BLaER1 (cell line): Measurements from ENCODE around the gene HLA-DRB5.
"Not testable (repeated sequence)": the region's sequence is repeated elsewhere in the genome, so short reads cannot be mapped to it uniquely, and the experiment has no call there.

Source experiments
- H3K27ac ChIP-seq: shearing (Covaris generic); formaldehyde crosslinking; 2 replicates; pipeline ENCODE4 v1.8.1; 2022
- H3K27me3 ChIP-seq: shearing (Covaris generic); formaldehyde crosslinking; 2 replicates; pipeline ENCODE4 v1.8.1; 2022
- H3K36me3 ChIP-seq: shearing (Covaris generic); formaldehyde crosslinking; 2 replicates; pipeline ENCODE4 v1.8.1; 2022
- H3K4me1 ChIP-seq: shearing (Covaris generic); formaldehyde crosslinking; 2 replicates; pipeline ENCODE4 v1.8.1; 2022
- H3K4me2 ChIP-seq: shearing (Covaris generic); formaldehyde crosslinking; 2 replicates; pipeline ENCODE4 v1.8.1; 2022
- H3K4me3 ChIP-seq: shearing (Covaris generic); formaldehyde crosslinking; 2 replicates; pipeline ENCODE4 v1.8.1; 2022
- H3K9ac ChIP-seq: shearing (Covaris generic); formaldehyde crosslinking; 2 replicates; pipeline ENCODE4 v1.8.1; 2022
- H3K9me3 ChIP-seq: shearing (Covaris generic); formaldehyde crosslinking; 2 replicates; pipeline ENCODE4 v1.8.1; 2022
- H4K20me1 ChIP-seq: shearing (Covaris generic); formaldehyde crosslinking; 2 replicates; pipeline ENCODE4 v1.8.1; 2022
- Cebpa-rat ChIP-seq: shearing (Covaris generic); IDR thresholded peaks from 2 replicates; pipeline ENCODE4 v1.8.1; 2022

HLA-DRB5 gene

DNA sequence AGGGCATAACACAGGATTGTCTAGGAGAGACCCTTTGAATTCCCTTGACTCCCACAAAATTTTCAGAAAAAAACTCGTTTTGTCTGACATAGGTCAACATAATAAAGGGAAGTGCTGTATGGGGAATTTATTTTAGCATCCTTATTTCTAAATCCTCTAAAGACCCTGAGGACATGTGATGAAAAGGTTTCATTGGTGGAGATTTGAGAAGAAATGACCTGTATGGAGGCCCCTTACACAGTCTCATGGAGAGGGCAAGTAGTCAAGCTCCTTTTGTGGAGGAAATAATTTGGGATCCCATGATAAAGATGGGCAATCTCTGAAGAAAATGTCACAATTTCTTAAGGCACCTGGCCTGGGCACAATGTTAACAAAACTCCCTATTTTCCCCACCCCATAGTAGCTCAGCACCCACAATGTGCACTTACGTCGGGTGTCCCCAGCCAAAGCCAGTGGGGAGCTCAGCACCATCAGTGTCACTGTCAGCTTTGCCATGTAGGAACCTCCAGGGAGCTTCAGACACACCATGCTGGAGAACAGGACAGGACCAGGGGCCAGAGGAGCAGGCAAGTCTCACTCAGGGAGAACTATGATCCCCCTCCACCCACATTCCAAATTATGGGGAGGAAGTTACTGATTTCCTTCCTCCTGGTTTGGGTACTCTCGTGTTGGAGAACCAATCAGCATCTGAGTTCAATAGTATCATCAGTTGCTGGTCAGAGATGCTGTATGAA lies at the start of gene HLA-DRB5:
HLA-DRB5 (minus strand) TSS at position 591 of the 734 bp plus-strand sequence; CDS start at position 528, 63 bp downstream.
- Histone ChIP-seq H4K20me1 (no peaks in the 10 kb centered on the region), H3K4me3 (0 out of 2 replicates have a peak within 1 kb of the TSS, but pooled peaks have one; percentile 45), H3K27ac (peak within 1 kb of the TSS; percentile 51; the same call in 1 of the 2 replicates), H3K9ac (no peak within 1 kb of the TSS), H3K36me3 (no peaks in the 10 kb centered on the region), H3K4me1 (peaks cover 5% of the 10 kb centered on the region; the same call in 1 of the 2 replicates), H3K4me2 (peak within 1 kb of the TSS; percentile 39), H3K27me3 (no peaks in the 10 kb centered on the region), H3K9me3 (no peaks in the 10 kb centered on the region)
- no peak for TF ChIP-seq Cebpa-rat

DNA sequence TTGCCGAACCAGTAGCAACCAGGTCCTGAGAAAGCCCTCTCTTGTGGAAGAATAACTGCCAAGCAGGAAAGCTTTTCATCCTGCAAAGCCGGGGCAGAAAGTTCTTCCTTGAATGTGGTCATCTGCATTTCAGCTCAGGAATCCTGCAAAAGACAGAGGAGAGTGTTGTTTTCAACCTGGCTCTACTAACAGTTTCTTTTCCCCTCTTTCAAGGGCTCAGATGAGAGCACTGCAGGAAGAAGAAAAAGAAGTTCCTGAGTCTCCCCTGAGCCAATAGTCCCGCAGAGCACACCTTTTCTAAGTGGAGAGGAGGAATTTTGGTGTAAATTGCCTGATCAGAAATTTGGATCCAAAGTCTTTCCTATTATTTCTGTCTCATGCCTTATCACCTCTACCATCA lies 48.9 kb upstream of the HLA-DRB5 start:
- no peaks in the 10 kb centered on the region for H4K20me1 ChIP-seq
- TF ChIP-seq Cebpa-rat = no peak
- H3K9ac ChIP-seq = no peak overlapping the region

DNA sequence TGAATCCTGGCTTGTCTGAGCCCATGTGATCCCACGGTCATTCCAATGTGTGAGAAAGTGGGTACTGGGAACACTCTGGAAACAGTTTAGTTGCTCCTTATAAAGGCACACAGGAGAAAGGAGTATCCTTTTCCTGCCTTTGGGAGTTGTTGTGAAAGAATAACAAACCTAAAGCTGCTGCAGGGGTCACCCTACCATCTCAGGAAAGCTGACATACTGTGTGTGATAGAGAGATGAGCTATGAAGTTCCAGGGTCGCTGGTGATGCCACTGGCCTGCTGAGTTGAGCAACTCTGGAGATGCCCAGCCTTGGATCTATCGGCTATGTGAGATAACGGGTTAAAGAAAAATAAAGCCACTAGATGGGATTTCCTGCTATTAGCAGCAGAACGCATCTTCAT lies 47.4 kb upstream of the HLA-DRB5 start:
- not testable (repeated sequence) for H3K9ac ChIP-seq, H3K36me3 ChIP-seq, H3K27me3 ChIP-seq, H3K27ac ChIP-seq, H3K4me3 ChIP-seq, H3K9me3 ChIP-seq, H4K20me1 ChIP-seq, H3K4me1 ChIP-seq, H3K4me2 ChIP-seq

More for the DNA sequence above, 48.9 kb upstream of the HLA-DRB5 start:
- no peaks in the 10 kb centered on the region for H3K36me3 ChIP-seq
- H3K4me1 ChIP-seq = no peaks in the 10 kb centered on the region
- H3K27me3 ChIP-seq = no peaks in the 10 kb centered on the region
- H3K9me3 ChIP-seq = no peaks in the 10 kb centered on the region
- no peak overlapping the region for H3K4me2 ChIP-seq
- no peak overlapping the region for H3K4me3 ChIP-seq
- no peak overlapping the region for H3K27ac ChIP-seq

DNA sequence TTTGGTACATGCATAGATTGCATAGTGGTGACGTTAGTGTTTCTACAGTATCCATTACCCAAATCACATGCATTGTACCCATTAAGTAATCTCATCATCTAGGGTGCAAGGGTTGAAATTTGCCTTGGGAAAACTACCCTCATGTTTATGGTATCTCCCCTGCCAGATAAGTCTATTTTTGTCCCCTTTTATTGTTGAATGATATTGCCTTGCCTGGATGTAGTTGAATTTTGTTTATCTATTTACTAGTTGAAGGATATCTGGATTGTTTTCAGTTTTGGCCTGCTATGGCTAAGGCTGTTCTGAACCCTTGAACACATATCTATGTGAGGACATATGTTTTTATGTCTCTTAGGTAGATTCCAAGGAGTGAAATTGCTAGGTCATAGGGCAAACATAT lies 46.2 kb upstream of the HLA-DRB5 start:
- no peak overlapping the region for H3K27ac ChIP-seq
- no peaks in the 10 kb centered on the region for H3K4me1 ChIP-seq
- H3K36me3 ChIP-seq = no peaks in the 10 kb centered on the region
- no peaks in the 10 kb centered on the region for H3K27me3 ChIP-seq
- no peak overlapping the region for H3K4me3 ChIP-seq
- H3K9ac ChIP-seq = no peak overlapping the region
- H3K9me3 ChIP-seq = no peaks in the 10 kb centered on the region
- no peak for TF ChIP-seq Cebpa-rat
- no peaks in the 10 kb centered on the region for H4K20me1 ChIP-seq
- H3K4me2 ChIP-seq = no peak overlapping the region

DNA sequence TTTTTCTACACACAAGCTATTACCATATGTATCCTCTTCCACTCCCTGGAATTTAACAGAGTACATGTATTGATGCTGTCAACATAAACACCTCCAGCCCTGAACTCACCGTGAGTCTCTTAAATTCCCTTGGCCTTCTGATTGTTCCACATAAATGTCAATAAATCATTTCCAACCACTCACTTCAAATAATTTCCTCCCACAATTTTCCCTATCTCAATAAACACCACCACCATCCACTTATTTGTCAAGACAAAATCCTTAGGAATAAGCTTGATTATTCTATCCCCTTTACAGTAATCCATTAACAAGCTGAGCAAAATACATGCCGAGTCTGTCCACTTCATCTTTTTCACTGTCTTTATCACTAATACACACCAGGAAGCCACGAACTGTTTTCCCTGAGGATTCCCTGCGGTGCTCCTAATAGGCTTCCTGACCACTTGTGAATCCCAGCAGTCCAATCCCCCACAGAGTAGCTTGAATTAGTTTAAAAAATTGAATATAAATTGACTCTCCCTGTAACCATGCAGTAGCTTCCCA lies 40.3 kb upstream of the HLA-DRB5 start:
- TF ChIP-seq Cebpa-rat = no peak
- no peaks in the 10 kb centered on the region for H4K20me1 ChIP-seq

DNA sequence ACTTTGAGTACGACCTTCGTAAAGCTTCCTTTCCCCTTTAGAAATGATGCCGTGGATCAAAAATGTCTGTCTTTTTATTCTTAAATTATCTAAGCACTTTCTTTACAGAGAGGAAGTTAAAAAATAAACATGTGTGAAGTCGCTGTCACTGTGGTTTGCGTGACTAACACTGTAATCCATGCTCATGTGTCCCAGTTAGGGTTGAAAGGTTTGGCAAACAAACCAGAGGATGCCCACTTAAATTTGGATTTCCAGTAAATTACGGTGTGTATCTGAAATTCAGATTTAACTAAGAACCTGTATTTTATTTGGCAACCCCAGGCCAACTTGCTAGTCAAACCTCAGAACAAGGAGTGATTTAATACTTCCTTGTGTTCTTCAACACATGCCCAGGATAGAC lies 38.5 kb upstream of the HLA-DRB5 start:
- Histone ChIP-seq H3K4me2 (no peak overlapping the region), H3K4me1 (no peaks in the 10 kb centered on the region), H3K9me3 (no peaks in the 10 kb centered on the region), H3K27me3 (no peaks in the 10 kb centered on the region), H4K20me1 (no peaks in the 10 kb centered on the region), H3K27ac (no peak overlapping the region), H3K9ac (no peak overlapping the region), H3K4me3 (no peak overlapping the region), H3K36me3 (no peaks in the 10 kb centered on the region)
- TF ChIP-seq Cebpa-rat = no peak

More for the DNA sequence above, 40.3 kb upstream of the HLA-DRB5 start:
- no peaks in the 10 kb centered on the region for H3K36me3 ChIP-seq
- H3K4me1 ChIP-seq = no peaks in the 10 kb centered on the region
- H3K9ac ChIP-seq = no peak overlapping the region
- no peak overlapping the region for H3K4me2 ChIP-seq
- no peaks in the 10 kb centered on the region for H3K27me3 ChIP-seq
- H3K9me3 ChIP-seq = no peaks in the 10 kb centered on the region
- no peak overlapping the region for H3K27ac ChIP-seq
- H3K4me3 ChIP-seq = no peak overlapping the region

DNA sequence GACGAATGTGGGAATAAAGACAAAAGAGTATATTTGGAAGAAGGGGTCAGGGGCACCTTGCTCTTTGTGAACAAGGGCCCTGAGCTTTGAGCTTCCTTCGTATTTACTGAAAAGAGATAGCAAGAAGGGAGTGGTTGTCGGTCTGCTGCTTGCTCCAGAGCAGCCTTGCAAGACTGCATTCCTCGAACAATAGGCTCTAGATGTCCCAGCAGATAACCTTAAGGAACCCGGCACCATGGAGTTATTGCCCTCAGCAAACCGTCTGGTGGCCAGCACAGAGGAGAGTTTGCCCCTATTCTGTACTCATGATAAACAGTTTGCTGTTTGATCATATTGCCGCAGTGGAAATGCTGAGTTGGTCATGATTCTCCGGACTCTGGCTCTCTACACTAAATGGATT lies 36.9 kb upstream of the HLA-DRB5 start:
- Histone ChIP-seq H3K9me3 (no peaks in the 10 kb centered on the region), H3K4me1 (no peaks in the 10 kb centered on the region), H3K36me3 (no peaks in the 10 kb centered on the region), H3K4me2 (no peak overlapping the region), H4K20me1 (no peaks in the 10 kb centered on the region), H3K9ac (no peak overlapping the region), H3K27me3 (no peaks in the 10 kb centered on the region), H3K27ac (no peak overlapping the region), H3K4me3 (no peak overlapping the region)
- TF ChIP-seq Cebpa-rat = no peak

DNA sequence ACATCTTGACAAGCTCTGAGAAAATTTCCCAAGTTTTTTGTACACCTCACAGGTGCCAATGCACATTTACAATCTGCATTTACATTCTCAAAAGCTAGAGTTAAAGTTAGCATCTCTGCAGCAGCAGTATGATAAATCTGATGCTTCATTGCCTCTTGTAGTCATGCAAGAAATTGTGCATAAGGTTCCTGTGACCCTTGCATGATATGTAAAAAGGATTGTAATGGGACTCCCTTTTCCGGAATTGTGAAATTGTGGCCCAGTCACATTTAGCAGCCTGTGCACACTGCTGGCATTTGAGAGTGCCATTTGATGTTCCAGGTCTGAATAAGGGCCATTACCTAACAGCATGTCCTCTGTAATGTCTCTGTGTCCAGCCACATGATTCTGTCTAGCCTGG lies 35.4 kb upstream of the HLA-DRB5 start:
- H3K4me1 ChIP-seq = no peaks in the 10 kb centered on the region

DNA sequence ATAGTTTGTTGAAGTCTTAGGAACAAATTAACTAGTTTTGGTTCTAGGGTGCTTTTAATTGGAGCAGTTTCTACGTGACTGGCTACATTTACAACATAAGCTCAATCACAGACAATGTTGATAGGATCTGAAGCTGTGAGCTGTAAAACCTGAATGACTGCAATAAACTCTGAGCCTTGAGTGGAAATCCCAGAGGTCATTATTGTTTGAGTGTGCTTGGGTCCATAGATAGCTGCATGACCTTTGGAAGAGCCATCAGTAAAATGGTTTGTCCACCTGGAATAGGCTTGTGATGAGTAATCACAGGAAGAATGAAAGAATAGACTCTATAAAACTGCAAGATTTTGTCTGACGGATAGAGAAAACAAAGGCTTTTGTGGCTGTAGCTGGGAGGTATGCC lies 32.9 kb upstream of the HLA-DRB5 start:
- TF ChIP-seq Cebpa-rat = no peak
- Histone ChIP-seq H3K27me3 (no peaks in the 10 kb centered on the region), H3K4me1 (no peaks in the 10 kb centered on the region), H3K36me3 (no peaks in the 10 kb centered on the region), H3K4me2 (no peak overlapping the region), H3K9ac (no peak overlapping the region), H4K20me1 (no peaks in the 10 kb centered on the region), H3K27ac (no peak overlapping the region), H3K9me3 (no peaks in the 10 kb centered on the region), H3K4me3 (no peak overlapping the region)

More for the DNA sequence above, 35.4 kb upstream of the HLA-DRB5 start:
- TF ChIP-seq Cebpa-rat = no peak
- H3K36me3 ChIP-seq = no peaks in the 10 kb centered on the region
- no peaks in the 10 kb centered on the region for H3K27me3 ChIP-seq
- H3K4me2 ChIP-seq = no peak overlapping the region
- H3K9me3 ChIP-seq = no peaks in the 10 kb centered on the region
- H4K20me1 ChIP-seq = no peaks in the 10 kb centered on the region
- H3K27ac ChIP-seq = no peak overlapping the region
- no peak overlapping the region for H3K4me3 ChIP-seq
- no peak overlapping the region for H3K9ac ChIP-seq

DNA sequence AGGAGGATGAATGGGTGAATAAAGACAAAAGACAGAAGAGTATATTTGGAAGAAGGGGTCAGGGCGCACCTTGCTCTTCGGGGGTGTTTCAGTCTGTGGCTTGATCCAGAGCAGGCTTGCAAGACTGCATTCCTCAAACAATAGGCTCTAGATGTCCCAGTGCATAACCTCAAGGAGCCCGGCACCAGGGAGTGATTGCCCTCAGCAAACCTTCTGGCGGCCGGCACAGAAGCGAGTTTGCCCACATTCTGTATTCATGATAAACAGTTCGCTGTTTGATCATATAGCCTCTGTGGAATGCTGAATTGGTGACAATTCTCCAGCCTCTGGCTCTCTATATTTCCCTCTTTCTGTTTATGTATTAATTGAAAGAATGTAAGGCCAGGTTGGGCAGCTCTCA lies 29.7 kb upstream of the HLA-DRB5 start:
- Histone ChIP-seq H3K27me3 (no peaks in the 10 kb centered on the region), H3K4me3 (no peak overlapping the region), H3K27ac (no peak overlapping the region), H3K9me3 (no peaks in the 10 kb centered on the region), H3K9ac (no peak overlapping the region), H3K4me1 (no peaks in the 10 kb centered on the region), H3K36me3 (no peaks in the 10 kb centered on the region), H4K20me1 (no peaks in the 10 kb centered on the region), H3K4me2 (no peak overlapping the region)
- TF ChIP-seq Cebpa-rat = no peak
